SK-N-SH (cell line): ENCODE measurements around the gene TNK2. TPM values are rescaled to one million over a fixed set of nuclear protein-coding genes. Genes with fewer than 3 reads are reported as not detected.

Experiments
- CTCF ChIA-PET: fragments of 300-600, 350-600 bp; formaldehyde crosslinking; extraction: SDS; loops from one replicate; lab custom pipeline; 2021; lab: Yijun Ruan, JAX
- POLR2A ChIA-PET: fragments of 350-600 bp; sonication (Branson Sonifier 250); formaldehyde crosslinking; extraction: SDS; loops from one replicate; lab custom pipeline; 2020; ENCODE audit warnings: antibody characterized with exemption, inconsistent platforms; lab: Yijun Ruan, JAX
- DNase-seq: peaks from one replicate; pipeline ENCODE4 v3.0.0; 2012
- H2AFZ ChIP-seq: fragments of 200-600 bp; sonication (generic); 2 replicates; pipeline ENCODE4 v1.8.1; 2016; ENCODE audit warnings: antibody characterized with exemption, mild to moderate bottlenecking, low read depth
- H3F3A ChIP-seq: fragments of 200-600 bp; sonication (generic); replicated peaks from 2 replicates; pipeline ENCODE3; 2016; ENCODE audit warnings: antibody characterized with exemption, mild to moderate bottlenecking; ENCODE audit not compliant: insufficient read depth
- H3K27ac ChIP-seq, 2 experiments: fragments of 200-500 bp in 1 of 2; fragments of 200-600 bp in 1 of 2; sonication (Bioruptor generic) in 1 of 2; sonication (generic), shearing (Covaris generic) in 1 of 2; 2 replicates each; pipeline versions ENCODE4 v1.5.1 to v1.6.1; 2014 to 2016; ENCODE audit warnings: low read depth in 2 of 2, inconsistent platforms in 1 of 2, low read length in 1 of 2, mild to moderate bottlenecking in 1 of 2, mixed read lengths in 1 of 2
- H3K27me3 ChIP-seq: fragments of 200-600 bp; sonication (generic), shearing (Covaris generic); 2 replicates; pipeline ENCODE4 v1.6.1; 2016; ENCODE audit warnings: mixed run types; ENCODE audit not compliant: insufficient read depth
- H3K36me3 ChIP-seq, 2 experiments: fragments of 200-500 bp in 1 of 2; fragments of 200-600 bp in 1 of 2; sonication (Bioruptor generic) in 1 of 2; sonication (generic) in 1 of 2; replicated peaks in 1 of 2; 2 replicates each; pipeline versions ENCODE3 to v1.5.1; 2014 to 2016; ENCODE audit warnings: low read length in 1 of 2, mild to moderate bottlenecking in 1 of 2; ENCODE audit not compliant: insufficient read depth in 2 of 2, control insufficient read depth in 1 of 2
- H3K4me1 ChIP-seq, 2 experiments: fragments of 200-500 bp in 1 of 2; fragments of 200-600 bp in 1 of 2; sonication (Bioruptor generic) in 1 of 2; sonication (generic), shearing (Covaris generic) in 1 of 2; 2 replicates each; pipeline versions ENCODE4 v1.5.1 to v1.6.1; 2014 to 2016; ENCODE audit warnings: low read depth in 1 of 2, low read length in 1 of 2, mixed run types in 1 of 2; ENCODE audit not compliant: insufficient read depth in 2 of 2, control insufficient read depth in 1 of 2
- H3K4me2 ChIP-seq: fragments of 200-600 bp; sonication (generic), shearing (Covaris generic); 2 replicates; pipeline ENCODE4 v1.6.1; 2017; ENCODE audit warnings: mixed run types
- H3K4me3 ChIP-seq, 2 experiments: fragments of 200-500 bp in 1 of 2; fragments of 200-600 bp in 1 of 2; sonication (Bioruptor generic) in 1 of 2; sonication (generic), shearing (Covaris generic) in 1 of 2; 2 replicates each; pipeline versions ENCODE4 v1.5.1 to v1.8.1; 2014 to 2016; ENCODE audit warnings: low read depth in 2 of 2, inconsistent platforms in 1 of 2, low read length in 1 of 2, mild to moderate bottlenecking in 1 of 2, mixed read lengths in 1 of 2, moderate library complexity in 1 of 2
- H3K79me2 ChIP-seq: fragments of 200-600 bp; sonication (generic); 2 replicates; pipeline ENCODE4 v1.8.1; 2017; ENCODE audit warnings: mild to moderate bottlenecking; ENCODE audit not compliant: insufficient read depth
- H3K9ac ChIP-seq: fragments of 200-600 bp; sonication (generic); 2 replicates; pipeline ENCODE4 v1.6.1; 2017; ENCODE audit warnings: mixed run types
- H3K9me2 ChIP-seq: fragments of 200-600 bp; sonication (generic); 2 replicates; pipeline ENCODE4 v1.6.1; 2017; ENCODE audit warnings: mixed run types
- H3K9me3 ChIP-seq: fragments of 200-600 bp; sonication (generic); 2 replicates; pipeline ENCODE4 v1.6.1; 2017; ENCODE audit warnings: mixed run types, mild to moderate bottlenecking, moderate library complexity
- H4K20me1 ChIP-seq: fragments of 200-600 bp; sonication (generic); 2 replicates; pipeline ENCODE4 v1.6.1; 2017; ENCODE audit warnings: mild to moderate bottlenecking, mixed run types; ENCODE audit not compliant: insufficient read depth
- CHD2 ChIP-seq: fragments of 150-350 bp; IDR thresholded peaks from 2 replicates; pipeline ENCODE4 v1.6.1; 2018; ENCODE audit warnings: low read length; ENCODE audit not compliant: partially characterized antibody
- ELF1 ChIP-seq: IDR thresholded peaks from 2 replicates; pipeline ENCODE4 v1.4.0; 2012
- EZH2phosphoT487 ChIP-seq: fragments of 200-600 bp; sonication (generic); IDR thresholded peaks from 2 replicates; pipeline ENCODE4 v1.6.1; 2017; ENCODE audit warnings: low read depth, mixed run types, mild to moderate bottlenecking, antibody characterized with exemption, moderate library complexity, borderline replicate concordance
- FOSL2 ChIP-seq: IDR thresholded peaks from 2 replicates; pipeline ENCODE4 v1.4.0; 2012; ENCODE audit warnings: low read depth, mild to moderate bottlenecking, moderate library complexity, borderline replicate concordance
- FOXJ3 ChIP-seq: sonication (generic); formaldehyde crosslinking; IDR thresholded peaks from 2 replicates; pipeline ENCODE4 v1.5.1; 2020; ENCODE audit warnings: mild to moderate bottlenecking, missing genetic modification reagents
- GABPA ChIP-seq: IDR thresholded peaks from 2 replicates; pipeline ENCODE4 v1.4.0; 2012; ENCODE audit warnings: low read depth, mild to moderate bottlenecking
- JUND ChIP-seq: IDR thresholded peaks from 2 replicates; pipeline ENCODE4 v1.4.0; 2012
- MEF2A ChIP-seq: IDR thresholded peaks from 2 replicates; pipeline ENCODE4 v1.4.0; 2012; ENCODE audit warnings: low read depth, borderline replicate concordance
- NFIC ChIP-seq: IDR thresholded peaks from 2 replicates; pipeline ENCODE4 v1.4.0; 2012; ENCODE audit warnings: borderline replicate concordance
- RAD21 ChIP-seq: IDR thresholded peaks from 2 replicates; pipeline ENCODE4 v1.6.1; 2012; ENCODE audit warnings: mild to moderate bottlenecking, low read length
- RFX5 ChIP-seq: IDR thresholded peaks from 2 replicates; pipeline ENCODE4 v1.6.1; 2012; ENCODE audit warnings: mild to moderate bottlenecking, improper control_type of control experiment, low read length
- TAF1 ChIP-seq: IDR thresholded peaks from 2 replicates; pipeline ENCODE4 v1.6.1; 2012; ENCODE audit warnings: low read depth, mild to moderate bottlenecking, low read length, moderate library complexity, borderline replicate concordance
- WGBS: methylation state at CpG from one replicate; pipeline ENCODE4 v1.1.6; 2017; ENCODE audit warnings: low lambda C conversion rate; 5-methylcytosine and 5-hydroxymethylcytosine counted together
- polyA plus RNA-seq, 3 experiments: library from polyadenylated mRNA; depleted of rRNA; stranded (reverse); fragments of >200 nt; gene quantifications; 2 replicates each; pipeline ENCODE4 v1.2.3, GENCODE V29; 2012
- TF ChIP-seq, protein P1 (sequence below): IDR thresholded peaks from 2 replicates; pipeline ENCODE4; 2012
- TF ChIP-seq, protein P2 (sequence below): fragments of 150-350 bp; IDR thresholded peaks from 2 replicates; pipeline ENCODE4 v1.6.1; 2016; ENCODE audit warnings: mild to moderate bottlenecking, low read depth, low read length

The TNK2 gene
- polyA plus RNA-seq, 1 of the 3 experiments (the other 2 are of a cell fraction) = 17.3 TPM

DNA sequence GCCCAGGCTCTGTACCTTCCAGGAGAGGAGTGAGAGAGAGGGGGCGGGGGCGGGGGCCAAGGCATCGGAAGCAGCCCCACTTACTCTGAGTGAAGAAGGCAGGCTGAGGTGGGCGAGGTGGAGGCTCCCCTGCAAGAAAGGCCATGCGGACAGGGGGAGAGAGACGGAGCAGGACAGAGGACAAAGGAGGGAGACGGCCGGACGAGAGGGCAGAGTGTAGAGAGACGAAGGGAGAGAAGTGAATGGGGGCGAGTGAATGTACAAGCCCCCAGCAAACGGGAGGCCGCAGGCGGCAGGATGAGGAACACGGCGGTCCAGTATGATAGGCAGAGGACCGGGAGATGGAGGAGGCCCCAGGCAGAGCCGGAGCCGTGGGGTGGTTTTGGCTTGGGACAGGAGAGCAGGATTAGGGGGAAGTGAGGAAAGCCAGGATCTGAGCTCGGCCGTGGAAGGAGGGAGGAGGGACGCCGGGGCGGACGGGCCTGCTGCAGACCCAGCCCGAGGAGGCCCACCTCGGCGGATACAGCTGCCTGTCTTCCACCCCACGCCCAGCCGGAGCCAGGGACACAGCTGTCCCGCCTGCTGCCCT lies 38.8 kb downstream of the TNK2 start:
- Histone ChIP-seq H3K4me1 (no peaks in the 10 kb centered on the region), H2AFZ (no peak overlapping the region), H3K9ac (no peak overlapping the region), H4K20me1 (no peaks in the 10 kb centered on the region), H3K9me3 (no peaks in the 10 kb centered on the region), H3F3A (no peaks in the 10 kb centered on the region), H3K4me3 (no peak overlapping the region), H3K36me3 (peaks cover 0 to 54% of the 10 kb centered on the region in 2 experiments), H3K79me2 (no peaks in the 10 kb centered on the region), H3K27me3 (no peaks in the 10 kb centered on the region), H3K27ac (no peak overlapping the region), H3K9me2 (no peaks in the 10 kb centered on the region), H3K4me2 (no peak overlapping the region)
- DNase-seq = no peak
- ChIA-PET CTCF (interaction anchor here (1.1 to 6.1 kb wide), 4 partner anchors 10 to 25 kb away, joined by 3 to 52 read pairs (median 5); no protein-coding TSS in a partner anchor), POLR2A (no interaction called here)
- no peak for TF ChIP-seq FOXJ3 (CRISPR knock-in tag)
- 96% methylated on average over 25 of the region's 31 CpGs for WGBS

DNA sequence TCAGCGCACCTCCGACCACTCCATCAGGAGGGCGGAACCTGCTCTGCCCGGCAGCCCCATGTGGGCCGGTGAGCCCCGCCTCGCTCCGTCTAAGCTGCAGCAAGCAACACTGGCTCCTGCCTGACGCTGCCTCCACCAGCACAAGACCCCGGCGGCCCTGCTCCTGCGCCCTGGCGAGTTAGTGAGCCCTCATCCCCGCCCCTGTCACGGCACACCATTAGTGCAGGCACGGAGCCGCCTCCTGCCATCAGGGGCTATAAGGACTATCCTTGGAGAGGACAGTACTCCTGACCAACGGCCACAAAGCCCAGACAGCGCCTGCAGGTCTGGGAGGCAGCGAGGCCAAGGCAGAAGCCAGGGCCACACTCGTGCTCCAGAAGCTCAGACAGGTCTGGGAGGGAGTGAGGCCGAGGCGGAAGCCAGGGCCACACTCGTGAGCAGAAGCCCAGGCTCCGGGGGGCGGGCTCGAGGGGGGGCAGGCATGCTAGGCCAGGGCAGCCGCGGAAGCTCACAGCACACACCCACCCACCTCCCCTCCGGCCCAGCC lies 39.4 kb downstream of the TNK2 start:
- H3K4me1 ChIP-seq = no peaks in the 10 kb centered on the region
- H3F3A ChIP-seq = peaks cover 4% of the 10 kb centered on the region
- POLR2A ChIA-PET = no interaction called here
- no peaks in the 10 kb centered on the region for H3K79me2 ChIP-seq
- H4K20me1 ChIP-seq = no peaks in the 10 kb centered on the region
- H2AFZ ChIP-seq = no peak overlapping the region
- TF ChIP-seq RFX5 (no peak), FOSL2 (no peak), JUND (no peak), ELF1 (no peak), RAD21 (no peak), GABPA (no peak), MEF2A (no peak), EZH2phosphoT487 (no peak), NFIC (no peak), CHD2 (no peak), TAF1 (no peak)
- TF ChIP-seq, protein P1, sequence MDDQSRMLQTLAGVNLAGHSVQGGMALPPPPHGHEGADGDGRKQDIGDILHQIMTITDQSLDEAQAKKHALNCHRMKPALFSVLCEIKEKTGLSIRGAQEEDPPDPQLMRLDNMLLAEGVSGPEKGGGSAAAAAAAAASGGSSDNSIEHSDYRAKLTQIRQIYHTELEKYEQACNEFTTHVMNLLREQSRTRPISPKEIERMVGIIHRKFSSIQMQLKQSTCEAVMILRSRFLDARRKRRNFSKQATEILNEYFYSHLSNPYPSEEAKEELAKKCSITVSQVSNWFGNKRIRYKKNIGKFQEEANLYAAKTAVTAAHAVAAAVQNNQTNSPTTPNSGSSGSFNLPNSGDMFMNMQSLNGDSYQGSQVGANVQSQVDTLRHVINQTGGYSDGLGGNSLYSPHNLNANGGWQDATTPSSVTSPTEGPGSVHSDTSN = no peak
- TF ChIP-seq, protein P2, sequence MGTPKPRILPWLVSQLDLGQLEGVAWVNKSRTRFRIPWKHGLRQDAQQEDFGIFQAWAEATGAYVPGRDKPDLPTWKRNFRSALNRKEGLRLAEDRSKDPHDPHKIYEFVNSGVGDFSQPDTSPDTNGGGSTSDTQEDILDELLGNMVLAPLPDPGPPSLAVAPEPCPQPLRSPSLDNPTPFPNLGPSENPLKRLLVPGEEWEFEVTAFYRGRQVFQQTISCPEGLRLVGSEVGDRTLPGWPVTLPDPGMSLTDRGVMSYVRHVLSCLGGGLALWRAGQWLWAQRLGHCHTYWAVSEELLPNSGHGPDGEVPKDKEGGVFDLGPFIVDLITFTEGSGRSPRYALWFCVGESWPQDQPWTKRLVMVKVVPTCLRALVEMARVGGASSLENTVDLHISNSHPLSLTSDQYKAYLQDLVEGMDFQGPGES = no peak
- TF ChIP-seq, all 33 proteins: peak for 0
- H3K4me3 ChIP-seq = no peak overlapping the region
- no peak overlapping the region for H3K27ac ChIP-seq
- CTCF ChIA-PET = interaction anchor here (1.5 to 6.1 kb wide), 3 partner anchors 10 to 26 kb away, joined by 4 to 52 read pairs (median 6); no protein-coding TSS in a partner anchor
- H3K9me2 ChIP-seq = no peaks in the 10 kb centered on the region
- DNase-seq = no peak
- no peaks in the 10 kb centered on the region for H3K9me3 ChIP-seq
- 96% methylated on average over 19 of the region's 30 CpGs for WGBS
- peaks cover 0 to 57% of the 10 kb centered on the region in 2 experiments for H3K36me3 ChIP-seq
- no peaks in the 10 kb centered on the region for H3K27me3 ChIP-seq
- H3K4me2 ChIP-seq = no peak overlapping the region
- H3K9ac ChIP-seq = no peak overlapping the region
